CD4-positive, alpha-beta T cell (primary cell): ENCODE measurements around the gene NRTN. TPM values are rescaled to one million over a fixed set of nuclear protein-coding genes. Genes with fewer than 3 reads are reported as not detected.

Experiments
- ATAC-seq: fragments of 200-7000 bp; cut with Tn5 transposase; one replicate; pipeline ENCODE4 v1.10.0; 2022; ENCODE audit warnings: mild to moderate bottlenecking; ENCODE audit not compliant: poor library complexity
- CTCF ChIA-PET: fragments of 350-600 bp; sonication (Branson Sonifier 250); formaldehyde crosslinking; loops from one replicate; lab custom pipeline; 2021; ENCODE audit warnings: antibody characterized with exemption, inconsistent platforms; lab: Charles Lee
- POLR2A ChIA-PET: fragments of 350-600 bp; sonication (Branson Sonifier 250); formaldehyde crosslinking; loops from one replicate; lab custom pipeline; 2021; ENCODE audit warnings: antibody characterized with exemption, inconsistent platforms; lab: Charles Lee
- DNase-seq, 14 experiments: peaks; one replicate each; pipeline ENCODE4 v3.0.0-alpha.2; 2013 to 2020; ENCODE audit warnings: mixed read lengths in 2 of 14
- H3K27ac ChIP-seq, 2 donors: one replicate each; pipeline versions ENCODE4 v1.5.1 to v1.7.0; 2013; ENCODE audit warnings: low read length in 2 of 2, low read depth in 1 of 2, mild to moderate bottlenecking in 1 of 2
- H3K27me3 ChIP-seq, 2 experiments: 1 replicate in 1 of 2; 2 replicates in 1 of 2; pipeline versions ENCODE4 v1.6.1 to v1.7.0; 2013; ENCODE audit warnings: low read length in 2 of 2, control low read depth in 1 of 2, mild to moderate bottlenecking in 1 of 2, moderate library complexity in 1 of 2; ENCODE audit not compliant: insufficient read depth in 2 of 2, control insufficient read depth in 1 of 2
- H3K36me3 ChIP-seq: one replicate; pipeline ENCODE4 v1.6.1; 2013; ENCODE audit warnings: low read length, control low read depth; ENCODE audit not compliant: insufficient read depth
- H3K4me1 ChIP-seq: one replicate; pipeline ENCODE4 v1.6.1; 2013; ENCODE audit warnings: low read length, control low read depth; ENCODE audit not compliant: insufficient read depth
- H3K4me3 ChIP-seq: one replicate; pipeline ENCODE4 v1.5.1; 2013; ENCODE audit warnings: mild to moderate bottlenecking, low read length, moderate library complexity
- H3K9me3 ChIP-seq, 2 experiments: 1 replicate in 1 of 2; 2 replicates in 1 of 2; pipeline versions ENCODE4 v1.6.1 to v1.7.0; 2013; ENCODE audit warnings: low read length in 2 of 2, mild to moderate bottlenecking in 2 of 2, control low read depth in 1 of 2, moderate library complexity in 1 of 2; ENCODE audit not compliant: control insufficient read depth in 1 of 2, insufficient read depth in 1 of 2
- H3K27ac Mint-ChIP-seq: one replicate; pipeline ENCODE4 v1.8.0; 2020; ENCODE audit warnings: mixed read lengths
- H3K27me3 Mint-ChIP-seq: one replicate; pipeline ENCODE4 v1.8.0; 2021; ENCODE audit warnings: mixed read lengths
- H3K36me3 Mint-ChIP-seq: one replicate; pipeline ENCODE4 v1.8.0; 2021; ENCODE audit warnings: low read depth, mixed read lengths
- H3K4me1 Mint-ChIP-seq: one replicate; pipeline ENCODE4 v1.8.0; 2021; ENCODE audit warnings: low read depth, mixed read lengths
- H3K4me3 Mint-ChIP-seq: one replicate; pipeline ENCODE4 v1.8.0; 2020; ENCODE audit warnings: mild to moderate bottlenecking, mixed read lengths
- H3K9me3 Mint-ChIP-seq: one replicate; pipeline ENCODE4 v1.8.0; 2020; ENCODE audit warnings: mixed read lengths
- CTCF ChIP-seq: fragments of 200-600 bp; IDR thresholded peaks from one replicate; pipeline ENCODE4 v1.8.0; 2022; ENCODE audit warnings: antibody characterized with exemption, mild to moderate bottlenecking
- intact Hi-C, 2 experiments: fragments of 100-400 bp; cut with DNase I in 1 of 2; cut with micrococcal nuclease in 1 of 2; formaldehyde crosslinking; loops; one replicate each; pipeline versions ENCODE4 v1.15.1 to v1.9.0; 2023 to 2025; cut with DNase I, micrococcal nuclease
- total RNA-seq, 174 experiments: library from RNA in 2 of 174; stranded (reverse) in 2 of 174; gene quantifications; one replicate each; pipeline ENCODE4 v1.2.3 and lab custom pipeline; 2021 to 2026

The NRTN gene
- total RNA-seq, 2 experiments from 2014 or later: 1.5 to 1.6 TPM

- no peak for ATAC-seq
- no peak for TF ChIP-seq CTCF
- ChIA-PET POLR2A (no interaction called here), CTCF (no interaction called here)
- Histone ChIP-seq H3K27ac (no peak overlapping the region), H3K36me3 (no peaks in the 10 kb centered on the region), H3K4me3 (no peak overlapping the region), H3K27me3 (peaks cover 0 to 3% of the 10 kb centered on the region in 2 experiments), H3K4me1 (peaks cover 17% of the 10 kb centered on the region), H3K9me3 (peaks cover 0 to 6% of the 10 kb centered on the region in 2 experiments)
- peaks cover 11% of the 10 kb centered on the region for H3K4me1 Mint-ChIP-seq
- no peaks in the 10 kb centered on the region for H3K27me3 Mint-ChIP-seq
- H3K4me3 Mint-ChIP-seq: no peak overlapping the region
- intact Hi-C loops: no loop called here
- H3K27ac Mint-ChIP-seq: no peak overlapping the region
- H3K9me3 Mint-ChIP-seq: no peaks in the 10 kb centered on the region
- no peak for DNase-seq
- peaks cover 5% of the 10 kb centered on the region for H3K36me3 Mint-ChIP-seq
Measured at GRCh38 chr19:5832527-5833216, 27.8 kb downstream of the NRTN start.

DNA sequence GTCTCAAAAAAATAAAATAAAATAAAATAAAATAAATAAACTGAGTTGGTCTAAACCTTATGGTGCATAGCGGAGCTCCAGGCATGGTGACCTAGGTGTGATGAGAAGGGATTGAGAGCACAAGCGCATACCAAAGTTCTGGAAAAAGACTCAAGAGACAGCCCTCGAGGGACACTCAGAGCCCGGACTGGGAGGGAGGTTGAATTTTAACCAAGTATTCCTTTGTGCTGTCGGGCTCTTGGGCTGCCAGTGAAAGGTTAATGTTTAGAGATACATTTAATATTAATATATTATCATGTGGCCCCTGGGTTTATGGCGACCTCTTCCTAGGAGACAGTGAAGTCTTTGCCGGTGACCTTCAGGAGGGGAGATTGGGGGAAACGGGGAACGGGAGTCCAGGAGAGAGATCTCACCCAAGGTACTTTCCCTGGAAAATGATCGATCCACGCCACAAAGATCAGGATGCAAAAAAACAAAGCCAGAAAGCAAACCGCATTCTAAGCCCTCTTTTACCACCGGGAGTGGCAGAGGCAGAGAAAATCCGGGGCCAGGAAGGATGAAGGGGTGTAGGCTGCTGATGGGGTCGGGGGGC is 33.0 kb downstream of the NRTN start:
- Histone ChIP-seq H3K36me3 (no peaks in the 10 kb centered on the region), H3K4me3 (no peak overlapping the region), H3K4me1 (no peaks in the 10 kb centered on the region), H3K9me3 (no peaks in the 10 kb centered on the region), H3K27ac (no peak overlapping the region), H3K27me3 (peaks cover 0 to 5% of the 10 kb centered on the region in 2 experiments)
- TF ChIP-seq CTCF: no peak
- POLR2A ChIA-PET: no interaction called here
- peaks cover 8% of the 10 kb centered on the region for H3K27me3 Mint-ChIP-seq
- no peak overlapping the region for H3K4me3 Mint-ChIP-seq
- H3K27ac Mint-ChIP-seq: no peak overlapping the region
- H3K36me3 Mint-ChIP-seq: no peaks in the 10 kb centered on the region
- DNase-seq: no peak
- CTCF ChIA-PET: no interaction called here
- intact Hi-C loops: no loop called here
- ATAC-seq: no peak
- H3K9me3 Mint-ChIP-seq: no peaks in the 10 kb centered on the region
- no peaks in the 10 kb centered on the region for H3K4me1 Mint-ChIP-seq

DNA sequence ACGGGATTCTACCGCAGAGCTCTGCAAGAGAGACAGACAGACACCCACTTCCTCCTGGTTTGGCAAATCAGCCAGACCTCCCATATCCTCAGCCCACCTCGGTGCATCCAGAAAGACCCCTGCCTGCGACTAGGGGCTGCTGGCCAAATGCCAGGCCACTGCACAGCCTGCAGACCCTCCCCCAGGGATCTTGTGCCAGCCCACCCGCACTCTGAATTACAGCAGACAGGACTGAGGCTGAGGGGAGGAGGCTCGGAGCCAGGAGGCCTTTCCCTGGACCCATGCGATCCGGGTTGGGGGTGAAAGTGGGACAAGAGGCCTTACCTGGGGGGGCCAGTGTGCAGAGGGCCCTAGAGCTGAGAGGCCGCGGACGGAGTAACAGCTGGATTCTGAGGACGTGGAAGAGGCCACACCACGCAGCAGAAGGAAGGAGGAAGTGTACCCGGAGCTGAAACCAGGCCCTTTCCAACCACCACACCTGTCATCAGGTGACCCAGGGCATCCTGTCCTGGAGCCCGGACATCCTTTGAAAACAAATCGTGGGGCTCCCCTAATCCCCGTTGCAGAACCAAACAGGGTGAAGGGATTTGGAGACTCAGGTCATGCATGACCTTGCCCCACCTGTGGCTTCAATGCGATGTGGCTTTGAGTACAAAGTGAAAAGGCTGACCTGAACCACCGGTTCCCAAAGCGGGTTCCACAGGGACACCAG is 33.6 kb downstream of the NRTN start:
- H3K27ac Mint-ChIP-seq: no peak overlapping the region
- DNase-seq (no peak), ATAC-seq (no peak)
- no peak overlapping the region for H3K4me3 ChIP-seq
- peaks cover 0 to 5% of the 10 kb centered on the region in 2 experiments for H3K27me3 ChIP-seq
- intact Hi-C loops: no loop called here
- peaks cover 8% of the 10 kb centered on the region for H3K27me3 Mint-ChIP-seq
- H3K36me3 ChIP-seq: no peaks in the 10 kb centered on the region
- H3K4me1 Mint-ChIP-seq: no peaks in the 10 kb centered on the region
- ChIA-PET CTCF (no interaction called here), POLR2A (no interaction called here)
- H3K9me3 Mint-ChIP-seq: no peaks in the 10 kb centered on the region
- no peaks in the 10 kb centered on the region for H3K4me1 ChIP-seq
- H3K36me3 Mint-ChIP-seq: no peaks in the 10 kb centered on the region
- TF ChIP-seq CTCF: no peak
- H3K4me3 Mint-ChIP-seq: no peak overlapping the region
- no peaks in the 10 kb centered on the region for H3K9me3 ChIP-seq
- no peak overlapping the region for H3K27ac ChIP-seq
